SK-N-SH (cell line): ENCODE measurements around the gene ZNF140. TPM values are rescaled to one million over a fixed set of nuclear protein-coding genes. Genes with fewer than 3 reads are reported as not detected.

Source experiments
- CTCF ChIA-PET: fragments of 300-600, 350-600 bp; formaldehyde crosslinking; extraction: SDS; loops from one replicate; lab custom pipeline; 2021; lab: Yijun Ruan, JAX
- POLR2A ChIA-PET: fragments of 350-600 bp; sonication (Branson Sonifier 250); formaldehyde crosslinking; extraction: SDS; loops from one replicate; lab custom pipeline; 2020; ENCODE audit warnings: antibody characterized with exemption, inconsistent platforms; lab: Yijun Ruan, JAX
- DNase-seq: peaks from one replicate; pipeline ENCODE4 v3.0.0; 2012
- H2AFZ ChIP-seq: fragments of 200-600 bp; sonication (generic); 2 replicates; pipeline ENCODE4 v1.8.1; 2016; ENCODE audit warnings: antibody characterized with exemption, mild to moderate bottlenecking, low read depth
- H3F3A ChIP-seq: fragments of 200-600 bp; sonication (generic); replicated peaks from 2 replicates; pipeline ENCODE3; 2016; ENCODE audit warnings: antibody characterized with exemption, mild to moderate bottlenecking; ENCODE audit not compliant: insufficient read depth
- H3K27ac ChIP-seq, 2 experiments: fragments of 200-500 bp in 1 of 2; fragments of 200-600 bp in 1 of 2; sonication (Bioruptor generic) in 1 of 2; sonication (generic), shearing (Covaris generic) in 1 of 2; 2 replicates each; pipeline versions ENCODE4 v1.5.1 to v1.6.1; 2014 to 2016; ENCODE audit warnings: low read depth in 2 of 2, inconsistent platforms in 1 of 2, low read length in 1 of 2, mild to moderate bottlenecking in 1 of 2, mixed read lengths in 1 of 2
- H3K27me3 ChIP-seq: fragments of 200-600 bp; sonication (generic), shearing (Covaris generic); 2 replicates; pipeline ENCODE4 v1.6.1; 2016; ENCODE audit warnings: mixed run types; ENCODE audit not compliant: insufficient read depth
- H3K36me3 ChIP-seq, 2 experiments: fragments of 200-500 bp in 1 of 2; fragments of 200-600 bp in 1 of 2; sonication (Bioruptor generic) in 1 of 2; sonication (generic) in 1 of 2; replicated peaks in 1 of 2; 2 replicates each; pipeline versions ENCODE3 to v1.5.1; 2014 to 2016; ENCODE audit warnings: low read length in 1 of 2, mild to moderate bottlenecking in 1 of 2; ENCODE audit not compliant: insufficient read depth in 2 of 2, control insufficient read depth in 1 of 2
- H3K4me1 ChIP-seq, 2 experiments: fragments of 200-500 bp in 1 of 2; fragments of 200-600 bp in 1 of 2; sonication (Bioruptor generic) in 1 of 2; sonication (generic), shearing (Covaris generic) in 1 of 2; 2 replicates each; pipeline versions ENCODE4 v1.5.1 to v1.6.1; 2014 to 2016; ENCODE audit warnings: low read depth in 1 of 2, low read length in 1 of 2, mixed run types in 1 of 2; ENCODE audit not compliant: insufficient read depth in 2 of 2, control insufficient read depth in 1 of 2
- H3K4me2 ChIP-seq: fragments of 200-600 bp; sonication (generic), shearing (Covaris generic); 2 replicates; pipeline ENCODE4 v1.6.1; 2017; ENCODE audit warnings: mixed run types
- H3K4me3 ChIP-seq, 2 experiments: fragments of 200-500 bp in 1 of 2; fragments of 200-600 bp in 1 of 2; sonication (Bioruptor generic) in 1 of 2; sonication (generic), shearing (Covaris generic) in 1 of 2; 2 replicates each; pipeline versions ENCODE4 v1.5.1 to v1.8.1; 2014 to 2016; ENCODE audit warnings: low read depth in 2 of 2, inconsistent platforms in 1 of 2, low read length in 1 of 2, mild to moderate bottlenecking in 1 of 2, mixed read lengths in 1 of 2, moderate library complexity in 1 of 2
- H3K79me2 ChIP-seq: fragments of 200-600 bp; sonication (generic); 2 replicates; pipeline ENCODE4 v1.8.1; 2017; ENCODE audit warnings: mild to moderate bottlenecking; ENCODE audit not compliant: insufficient read depth
- H3K9ac ChIP-seq: fragments of 200-600 bp; sonication (generic); 2 replicates; pipeline ENCODE4 v1.6.1; 2017; ENCODE audit warnings: mixed run types
- H3K9me2 ChIP-seq: fragments of 200-600 bp; sonication (generic); 2 replicates; pipeline ENCODE4 v1.6.1; 2017; ENCODE audit warnings: mixed run types
- H3K9me3 ChIP-seq: fragments of 200-600 bp; sonication (generic); 2 replicates; pipeline ENCODE4 v1.6.1; 2017; ENCODE audit warnings: mixed run types, mild to moderate bottlenecking, moderate library complexity
- H4K20me1 ChIP-seq: fragments of 200-600 bp; sonication (generic); 2 replicates; pipeline ENCODE4 v1.6.1; 2017; ENCODE audit warnings: mild to moderate bottlenecking, mixed run types; ENCODE audit not compliant: insufficient read depth
- CTCF ChIP-seq: fragments of 200-600 bp; sonication (generic); IDR thresholded peaks from 2 replicates; pipeline ENCODE4 v1.6.1; 2017; ENCODE audit warnings: antibody characterized with exemption, mild to moderate bottlenecking, moderate library complexity
- ELF1 ChIP-seq: IDR thresholded peaks from 2 replicates; pipeline ENCODE4 v1.4.0; 2012
- EP300 ChIP-seq, 2 experiments: IDR thresholded peaks; 2 replicates each; pipeline versions ENCODE4 v1.4.0 to v1.6.1; 2012; ENCODE audit warnings: borderline replicate concordance in 1 of 2, low read depth in 1 of 2, low read length in 1 of 2
- EZH2phosphoT487 ChIP-seq: fragments of 200-600 bp; sonication (generic); IDR thresholded peaks from 2 replicates; pipeline ENCODE4 v1.6.1; 2017; ENCODE audit warnings: low read depth, mixed run types, mild to moderate bottlenecking, antibody characterized with exemption, moderate library complexity, borderline replicate concordance
- FOXJ3 ChIP-seq: sonication (generic); formaldehyde crosslinking; IDR thresholded peaks from 2 replicates; pipeline ENCODE4 v1.5.1; 2020; ENCODE audit warnings: mild to moderate bottlenecking, missing genetic modification reagents
- FOXM1 ChIP-seq: IDR thresholded peaks from 2 replicates; pipeline ENCODE4 v1.4.0; 2012; ENCODE audit warnings: low read depth, mild to moderate bottlenecking
- GATA2 ChIP-seq: sonication (generic); formaldehyde crosslinking; IDR thresholded peaks from 2 replicates; pipeline ENCODE4 v1.5.0; 2020; ENCODE audit warnings: mild to moderate bottlenecking, missing genetic modification reagents
- JUND ChIP-seq: IDR thresholded peaks from 2 replicates; pipeline ENCODE4 v1.4.0; 2012
- MAX ChIP-seq: IDR thresholded peaks from 2 replicates; pipeline ENCODE4 v1.4.0; 2012; ENCODE audit warnings: low read depth
- MEF2A ChIP-seq: IDR thresholded peaks from 2 replicates; pipeline ENCODE4 v1.4.0; 2012; ENCODE audit warnings: low read depth, borderline replicate concordance
- NRF1 ChIP-seq: IDR thresholded peaks from 2 replicates; pipeline ENCODE4 v1.6.1; 2012; ENCODE audit warnings: low read depth, mild to moderate bottlenecking, low read length
- PBX3 ChIP-seq: IDR thresholded peaks from 2 replicates; pipeline ENCODE4; 2012
- RFX5 ChIP-seq: IDR thresholded peaks from 2 replicates; pipeline ENCODE4 v1.6.1; 2012; ENCODE audit warnings: mild to moderate bottlenecking, improper control_type of control experiment, low read length
- RXRA ChIP-seq: IDR thresholded peaks from 2 replicates; pipeline ENCODE4 v1.4.0; 2012; ENCODE audit warnings: low read depth, mild to moderate bottlenecking, borderline replicate concordance
- TAF1 ChIP-seq: IDR thresholded peaks from 2 replicates; pipeline ENCODE4 v1.6.1; 2012; ENCODE audit warnings: low read depth, mild to moderate bottlenecking, low read length, moderate library complexity, borderline replicate concordance
- USF2 ChIP-seq: fragments of 150-350 bp; IDR thresholded peaks from 2 replicates; pipeline ENCODE4 v1.6.1; 2017; ENCODE audit warnings: antibody characterized with exemption, low read length, low read depth, borderline replicate concordance
- ZBTB33 ChIP-seq: IDR thresholded peaks from 2 replicates; pipeline ENCODE4 v1.4.0; 2012; ENCODE audit warnings: low read depth, borderline replicate concordance
- WGBS: methylation state at CpG from one replicate; pipeline ENCODE4 v1.1.6; 2017; ENCODE audit warnings: low lambda C conversion rate; 5-methylcytosine and 5-hydroxymethylcytosine counted together
- polyA plus RNA-seq, 3 experiments: library from polyadenylated mRNA; depleted of rRNA; stranded (reverse); fragments of >200 nt; gene quantifications; 2 replicates each; pipeline ENCODE4 v1.2.3, GENCODE V29; 2012

ZNF140 gene
- polyA plus RNA-seq, 1 of the 3 experiments (the other 2 are of a cell fraction) = 5.1 TPM

- Histone ChIP-seq H3K27me3 (no peaks in the 10 kb centered on the region), H2AFZ (no peak overlapping the region), H3K4me1 (no peaks in the 10 kb centered on the region), H3K4me2 (no peak overlapping the region), H3K4me3 (no peak overlapping the region; a peak in 1 of 4 replicates), H3K27ac (no peak overlapping the region), H3F3A (peaks cover 13% of the 10 kb centered on the region), H3K79me2 (no peaks in the 10 kb centered on the region), H4K20me1 (no peaks in the 10 kb centered on the region), H3K36me3 (peaks cover 40 to 78% of the 10 kb centered on the region in 2 experiments), H3K9ac (no peak overlapping the region), H3K9me3 (peaks cover 88% of the 10 kb centered on the region), H3K9me2 (no peaks in the 10 kb centered on the region)
- TF ChIP-seq MEF2A (no peak), USF2 (no peak), ELF1 (no peak), TAF1 (no peak), JUND (no peak), FOXM1 (no peak), MAX (no peak)
- ChIA-PET CTCF (no interaction called here), POLR2A (no interaction called here)
- DNase-seq = no peak
- WGBS = 98% methylated on average over 2 of the region's 2 CpGs
Measured at GRCh38 chr12:133108150-133108549, 27.4 kb downstream of the ZNF140 start.

- POLR2A ChIA-PET = no interaction called here
- CTCF ChIA-PET = no interaction called here
- Histone ChIP-seq H3K4me1 (no peaks in the 10 kb centered on the region), H3K9ac (no peak overlapping the region), H3K4me3 (no peak overlapping the region), H2AFZ (no peak overlapping the region), H3K27me3 (no peaks in the 10 kb centered on the region), H4K20me1 (no peaks in the 10 kb centered on the region), H3K4me2 (no peak overlapping the region), H3F3A (peaks cover 3% of the 10 kb centered on the region), H3K36me3 (peaks cover 19 to 82% of the 10 kb centered on the region in 2 experiments), H3K9me2 (no peaks in the 10 kb centered on the region), H3K79me2 (peaks cover 12% of the 10 kb centered on the region; the same call in 1 of the 2 replicates), H3K9me3 (peaks cover 59% of the 10 kb centered on the region), H3K27ac (no peak overlapping the region)
- 79% methylated on average over 3 of the region's 3 CpGs for WGBS
- no peak for TF ChIP-seq JUND
- TF ChIP-seq CTCF = no peak
- no peak for TF ChIP-seq NRF1
- no peak for TF ChIP-seq EZH2phosphoT487
- no peak for TF ChIP-seq RXRA
- no peak for TF ChIP-seq USF2
- TF ChIP-seq PBX3 = no peak
- no peak for TF ChIP-seq RFX5
- TF ChIP-seq GATA2 (CRISPR knock-in tag) = no peak
- TF ChIP-seq FOXJ3 = no peak
- TF ChIP-seq ZBTB33 = no peak
- TF ChIP-seq EP300 (IDR thresholded peaks at IDR 0.05; ENCODE audit: borderline replicate concordance in 1 of 2, low read depth in 1 of 2, low read length in 1 of 2) = no peak
- no peak for DNase-seq
Measured at GRCh38 chr12:133120385-133121191, 39.9 kb downstream of the ZNF140 start.
